NCI-H2196 treated with DMSO at 0.1 percent for 48 hours (cell line): Measurements from ENCODE around the gene AMY1A.
"Not testable (repeated sequence)": the region's sequence is repeated elsewhere in the genome, so short reads cannot be mapped to it uniquely, and the experiment has no call there.

Source experiments
- DNase-seq: peaks from one replicate; lab custom pipeline; 2025; ENCODE audit not compliant: unreplicated experiment; lab: John Stamatoyannopoulos, UW

Gene AMY1A

DNA sequence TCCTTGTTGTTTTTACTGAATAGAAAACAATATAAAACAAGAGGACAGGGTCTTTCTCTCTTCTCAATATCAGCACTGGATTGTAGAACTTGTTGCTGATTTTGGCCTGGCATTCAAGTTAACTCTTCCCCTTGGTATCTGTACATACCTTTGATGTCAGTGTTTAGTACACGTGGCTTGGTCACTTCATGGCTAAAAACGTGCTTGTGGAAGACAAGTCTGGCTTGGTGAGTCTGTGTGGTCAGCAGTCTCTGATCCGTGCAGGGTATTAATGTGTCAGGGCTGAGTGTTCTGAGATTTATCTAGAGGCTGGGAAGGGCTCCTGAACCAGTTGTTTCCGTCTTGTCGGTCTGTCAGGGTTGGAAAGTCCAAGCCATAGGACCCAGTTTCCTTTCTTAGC is at the start of gene AMY1A:
AMY1A (plus strand) TSS at position 301 of the 400 bp plus-strand sequence. CDS start 571 bp downstream, outside the sequence.
- DNase-seq, result not testable (repeated sequence)

DNA sequence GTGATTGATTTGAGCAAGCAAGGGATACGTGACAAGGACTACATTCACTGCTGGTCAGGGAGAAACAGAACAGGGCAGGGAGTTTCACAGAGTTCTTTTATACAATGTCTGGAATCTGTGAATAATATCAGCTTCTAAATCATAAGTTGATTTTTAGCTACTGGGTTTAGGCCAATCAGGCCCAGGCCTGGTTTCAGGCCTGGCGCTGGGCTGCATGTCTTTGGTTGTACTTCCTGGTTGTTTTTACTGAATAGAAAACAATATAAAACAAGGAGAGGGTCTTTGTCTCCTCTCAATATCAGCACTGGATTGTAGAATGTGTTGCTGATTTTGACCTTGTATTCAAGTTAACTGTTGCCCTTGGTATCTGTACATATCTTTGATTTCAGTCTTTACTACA is 39.2 kb upstream of the AMY1A start:
- DNase-seq, result no peak

DNA sequence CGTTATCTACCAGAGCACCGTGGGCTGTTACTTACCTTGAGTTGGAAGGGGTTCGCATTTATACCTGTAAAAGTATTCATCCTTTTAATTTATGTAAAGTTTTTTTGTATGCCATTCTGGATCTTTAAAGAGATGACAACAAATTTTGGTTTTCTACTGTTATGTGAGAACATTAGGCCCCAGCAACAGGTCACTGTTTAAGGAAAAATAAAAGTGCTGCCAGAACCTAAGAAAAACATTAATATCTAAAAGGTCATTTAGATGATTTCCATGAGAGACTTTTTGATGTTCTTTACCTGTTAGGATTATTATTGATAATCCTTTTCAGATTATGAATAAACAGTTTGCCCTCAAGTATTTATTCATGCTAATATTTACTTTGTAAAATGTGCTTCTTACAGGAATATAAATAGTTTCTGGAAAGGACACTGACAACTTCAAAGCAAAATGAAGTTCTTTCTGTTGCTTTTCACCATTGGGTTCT is 38.5 kb upstream of the AMY1A start, which contains the start of gene AMY2A:
AMY2A (plus strand) TSS at position 434 of the 484 bp plus-strand sequence; CDS start at position 448, 14 bp downstream.
- DNase-seq, result not testable (repeated sequence)

DNA sequence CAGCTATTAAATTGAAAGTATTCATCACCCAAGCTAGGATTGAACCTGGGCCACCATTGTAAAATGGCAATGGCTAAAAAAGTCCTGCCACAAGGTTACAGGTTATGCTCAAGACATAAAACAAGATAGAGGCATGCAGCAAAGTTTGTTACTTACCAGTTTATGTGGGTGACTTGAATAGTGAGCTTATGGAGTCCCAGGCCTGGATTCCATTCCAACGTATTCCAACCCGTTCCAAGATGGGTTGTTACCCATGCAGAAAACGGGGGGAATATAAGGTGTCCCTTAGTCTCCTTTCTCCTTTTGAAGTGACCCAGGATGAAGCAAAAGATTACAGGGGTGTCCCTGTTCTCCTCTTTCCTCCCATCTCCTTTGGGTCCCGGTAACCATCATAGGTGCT is 28.1 kb upstream of the AMY1A start:
- DNase-seq, result not testable (repeated sequence)

DNA sequence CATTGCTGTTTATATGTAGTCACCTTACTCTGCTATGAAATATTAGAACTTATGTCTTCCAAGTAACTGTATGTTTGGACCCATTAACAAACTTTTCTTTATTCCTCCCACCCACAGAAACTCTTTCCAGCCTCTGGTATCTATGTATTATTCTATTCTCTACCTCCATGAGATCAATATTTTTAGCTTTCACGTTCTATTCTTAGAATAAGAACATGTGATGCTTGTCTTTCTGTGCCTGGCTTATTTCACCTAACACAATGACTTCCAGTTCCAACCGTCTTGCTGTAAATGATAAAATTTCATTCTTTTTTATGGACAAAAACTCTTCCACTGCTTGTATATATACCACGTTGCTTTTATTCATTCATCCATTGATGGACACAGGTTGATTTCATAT is 14.4 kb upstream of the AMY1A start:
- not testable (repeated sequence) for DNase-seq

DNA sequence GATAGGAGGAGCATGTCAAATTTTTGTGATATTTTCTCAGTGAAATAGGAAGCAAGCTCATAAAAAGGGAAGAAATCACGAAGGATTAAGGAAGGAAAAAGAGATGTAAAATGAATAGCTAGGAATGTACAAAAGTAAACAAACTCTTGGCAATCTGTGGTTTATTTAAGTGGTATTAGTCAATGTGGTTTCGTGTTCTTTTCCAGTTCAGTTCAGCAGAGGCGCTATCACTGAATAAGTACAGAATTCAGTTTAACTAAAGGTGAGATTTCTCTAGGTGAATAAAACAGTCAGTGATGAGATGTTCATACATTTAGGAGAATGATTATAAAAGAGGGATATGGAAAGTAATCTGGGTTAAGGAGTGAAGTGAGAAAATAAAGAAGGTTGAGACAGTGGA is 11.7 kb upstream of the AMY1A start:
- DNase-seq, result not testable (repeated sequence)

DNA sequence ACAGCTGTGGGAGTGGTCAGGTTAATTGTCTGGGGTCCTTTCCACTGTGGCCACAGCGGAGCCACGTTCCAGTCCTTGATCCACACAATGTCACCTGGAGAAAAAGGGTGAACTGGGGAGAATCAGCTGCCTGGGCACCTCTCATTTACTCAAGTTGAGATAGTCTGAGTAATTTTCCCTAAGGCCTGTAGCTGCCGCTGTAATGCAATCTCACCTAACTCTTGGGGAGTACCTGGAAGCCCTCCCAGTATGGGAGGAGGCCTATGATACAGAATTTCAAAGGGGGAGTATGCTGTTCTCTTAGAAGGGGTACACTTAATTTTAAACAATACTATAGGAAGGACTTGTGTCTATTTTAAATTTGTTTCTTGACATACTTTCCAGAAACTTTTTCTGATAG is 5.3 kb upstream of the AMY1A start:
- DNase-seq, result not testable (repeated sequence)

DNA sequence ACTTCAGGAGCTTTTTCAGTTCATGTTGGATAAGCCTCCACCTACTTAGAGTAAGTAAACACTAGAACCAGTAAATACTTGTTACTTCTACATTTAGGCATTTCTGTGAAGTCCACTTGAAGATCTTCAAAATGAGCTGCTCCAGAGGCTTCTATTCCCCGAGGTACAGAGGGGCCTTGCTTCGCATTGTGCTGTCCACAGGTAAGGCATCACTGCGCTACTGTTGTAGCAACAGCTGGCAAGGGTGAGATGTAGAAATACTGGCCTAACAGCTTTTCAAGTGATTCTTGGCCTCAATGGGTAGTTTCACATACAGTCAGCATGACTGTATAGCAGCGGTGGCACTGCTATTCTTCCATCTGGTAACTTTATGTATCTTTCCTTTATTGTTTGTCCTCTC is 4.7 kb upstream of the AMY1A start:
- DNase-seq, result not testable (repeated sequence)

DNA sequence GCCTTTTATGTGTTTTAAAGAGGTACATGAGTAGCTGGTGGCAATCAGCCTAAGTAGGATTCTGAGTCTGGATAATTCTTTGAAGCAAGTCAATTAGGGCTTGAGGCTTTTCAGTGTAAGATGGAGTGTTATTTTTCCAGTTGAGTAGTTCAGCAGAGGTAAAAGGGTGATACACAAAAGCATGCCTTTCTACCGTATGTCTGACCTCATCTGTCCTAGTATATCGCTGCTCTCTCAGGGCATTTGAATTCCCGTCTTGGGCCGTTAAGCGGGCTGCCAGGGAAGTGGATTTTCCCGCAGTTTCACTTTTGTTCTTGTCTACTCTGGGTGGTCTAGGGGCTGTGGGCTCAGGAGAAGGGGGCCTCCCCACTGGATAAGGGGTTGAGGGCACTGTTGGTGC is 1.4 kb upstream of the AMY1A start:
- not testable (repeated sequence) for DNase-seq

DNA sequence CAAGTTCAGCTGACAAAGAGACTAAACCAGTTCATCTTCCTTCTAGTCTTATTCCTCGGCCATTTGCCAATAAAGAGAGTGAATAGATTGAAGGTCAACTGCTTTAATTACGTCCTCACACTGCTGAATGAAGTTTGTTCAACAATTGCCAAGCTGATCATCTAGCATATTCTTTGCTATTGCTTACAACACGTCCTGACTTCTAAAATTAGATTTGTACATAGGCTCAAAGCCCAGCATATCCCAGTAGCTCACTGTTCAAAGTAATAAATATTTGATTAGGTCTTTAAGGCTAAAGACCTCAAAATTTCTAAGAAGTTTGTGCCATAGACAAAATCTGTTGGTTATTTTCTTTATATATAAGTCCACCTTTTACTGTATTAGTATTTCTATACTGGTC is 20.8 kb downstream of the AMY1A start:
- DNase-seq, result not testable (repeated sequence)

DNA sequence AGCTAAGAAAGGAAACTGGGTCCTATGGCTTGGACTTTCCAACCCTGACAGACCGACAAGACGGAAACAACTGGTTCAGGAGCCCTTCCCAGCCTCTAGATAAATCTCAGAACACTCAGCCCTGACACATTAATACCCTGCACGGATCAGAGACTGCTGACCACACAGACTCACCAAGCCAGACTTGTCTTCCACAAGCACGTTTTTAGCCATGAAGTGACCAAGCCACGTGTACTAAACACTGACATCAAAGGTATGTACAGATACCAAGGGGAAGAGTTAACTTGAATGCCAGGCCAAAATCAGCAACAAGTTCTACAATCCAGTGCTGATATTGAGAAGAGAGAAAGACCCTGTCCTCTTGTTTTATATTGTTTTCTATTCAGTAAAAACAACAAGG is 40.5 kb downstream of the AMY1A start, which contains the start of gene AMY1B:
AMY1B (minus strand) TSS at position 101 of the 400 bp plus-strand sequence. CDS start 571 bp downstream, outside the sequence.
- not testable (repeated sequence) for DNase-seq

DNA sequence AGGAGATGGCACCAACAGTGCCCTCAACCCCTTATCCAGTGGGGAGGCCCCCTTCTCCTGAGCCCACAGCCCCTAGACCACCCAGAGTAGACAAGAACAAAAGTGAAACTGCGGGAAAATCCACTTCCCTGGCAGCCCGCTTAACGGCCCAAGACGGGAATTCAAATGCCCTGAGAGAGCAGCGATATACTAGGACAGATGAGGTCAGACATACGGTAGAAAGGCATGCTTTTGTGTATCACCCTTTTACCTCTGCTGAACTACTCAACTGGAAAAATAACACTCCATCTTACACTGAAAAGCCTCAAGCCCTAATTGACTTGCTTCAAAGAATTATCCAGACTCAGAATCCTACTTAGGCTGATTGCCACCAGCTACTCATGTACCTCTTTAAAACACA is 41.9 kb downstream of the AMY1A start:
- DNase-seq, result not testable (repeated sequence)

DNA sequence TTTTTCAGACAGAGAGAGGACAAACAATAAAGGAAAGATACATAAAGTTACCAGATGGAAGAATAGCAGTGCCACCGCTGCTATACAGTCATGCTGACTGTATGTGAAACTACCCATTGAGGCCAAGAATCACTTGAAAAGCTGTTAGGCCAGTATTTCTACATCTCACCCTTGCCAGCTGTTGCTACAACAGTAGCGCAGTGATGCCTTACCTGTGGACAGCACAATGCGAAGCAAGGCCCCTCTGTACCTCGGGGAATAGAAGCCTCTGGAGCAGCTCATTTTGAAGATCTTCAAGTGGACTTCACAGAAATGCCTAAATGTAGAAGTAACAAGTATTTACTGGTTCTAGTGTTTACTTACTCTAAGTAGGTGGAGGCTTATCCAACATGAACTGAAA is 45.1 kb downstream of the AMY1A start:
- not testable (repeated sequence) for DNase-seq

DNA sequence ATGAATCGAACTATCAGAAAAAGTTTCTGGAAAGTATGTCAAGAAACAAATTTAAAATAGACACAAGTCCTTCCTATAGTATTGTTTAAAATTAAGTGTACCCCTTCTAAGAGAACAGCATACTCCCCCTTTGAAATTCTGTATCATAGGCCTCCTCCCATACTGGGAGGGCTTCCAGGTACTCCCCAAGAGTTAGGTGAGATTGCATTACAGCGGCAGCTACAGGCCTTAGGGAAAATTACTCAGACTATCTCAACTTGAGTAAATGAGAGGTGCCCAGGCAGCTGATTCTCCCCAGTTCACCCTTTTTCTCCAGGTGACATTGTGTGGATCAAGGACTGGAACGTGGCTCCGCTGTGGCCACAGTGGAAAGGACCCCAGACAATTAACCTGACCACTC is 45.7 kb downstream of the AMY1A start:
- DNase-seq, result not testable (repeated sequence)

DNA sequence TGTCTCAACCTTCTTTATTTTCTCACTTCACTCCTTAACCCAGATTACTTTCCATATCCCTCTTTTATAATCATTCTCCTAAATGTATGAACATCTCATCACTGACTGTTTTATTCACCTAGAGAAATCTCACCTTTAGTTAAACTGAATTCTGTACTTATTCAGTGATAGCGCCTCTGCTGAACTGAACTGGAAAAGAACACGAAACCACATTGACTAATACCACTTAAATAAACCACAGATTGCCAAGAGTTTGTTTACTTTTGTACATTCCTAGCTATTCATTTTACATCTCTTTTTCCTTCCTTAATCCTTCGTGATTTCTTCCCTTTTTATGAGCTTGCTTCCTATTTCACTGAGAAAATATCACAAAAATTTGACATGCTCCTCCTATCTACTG is 52.1 kb downstream of the AMY1A start:
- not testable (repeated sequence) for DNase-seq

DNA sequence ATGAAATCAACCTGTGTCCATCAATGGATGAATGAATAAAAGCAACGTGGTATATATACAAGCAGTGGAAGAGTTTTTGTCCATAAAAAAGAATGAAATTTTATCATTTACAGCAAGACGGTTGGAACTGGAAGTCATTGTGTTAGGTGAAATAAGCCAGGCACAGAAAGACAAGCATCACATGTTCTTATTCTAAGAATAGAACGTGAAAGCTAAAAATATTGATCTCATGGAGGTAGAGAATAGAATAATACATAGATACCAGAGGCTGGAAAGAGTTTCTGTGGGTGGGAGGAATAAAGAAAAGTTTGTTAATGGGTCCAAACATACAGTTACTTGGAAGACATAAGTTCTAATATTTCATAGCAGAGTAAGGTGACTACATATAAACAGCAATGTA is 54.8 kb downstream of the AMY1A start:
- not testable (repeated sequence) for DNase-seq
